Left forelimb (tissue), 1 donor: Measurements from ENCODE around the gene RHBDD2.
"Not testable (repeated sequence)": the region's sequence is repeated elsewhere in the genome, so short reads cannot be mapped to it uniquely, and the experiment has no call there.

Source experiments
- DNase-seq: peaks from one replicate; pipeline ENCODE4 v3.0.0-alpha.2; 2018; ENCODE audit warnings: low spot score

The RHBDD2 gene

DNA sequence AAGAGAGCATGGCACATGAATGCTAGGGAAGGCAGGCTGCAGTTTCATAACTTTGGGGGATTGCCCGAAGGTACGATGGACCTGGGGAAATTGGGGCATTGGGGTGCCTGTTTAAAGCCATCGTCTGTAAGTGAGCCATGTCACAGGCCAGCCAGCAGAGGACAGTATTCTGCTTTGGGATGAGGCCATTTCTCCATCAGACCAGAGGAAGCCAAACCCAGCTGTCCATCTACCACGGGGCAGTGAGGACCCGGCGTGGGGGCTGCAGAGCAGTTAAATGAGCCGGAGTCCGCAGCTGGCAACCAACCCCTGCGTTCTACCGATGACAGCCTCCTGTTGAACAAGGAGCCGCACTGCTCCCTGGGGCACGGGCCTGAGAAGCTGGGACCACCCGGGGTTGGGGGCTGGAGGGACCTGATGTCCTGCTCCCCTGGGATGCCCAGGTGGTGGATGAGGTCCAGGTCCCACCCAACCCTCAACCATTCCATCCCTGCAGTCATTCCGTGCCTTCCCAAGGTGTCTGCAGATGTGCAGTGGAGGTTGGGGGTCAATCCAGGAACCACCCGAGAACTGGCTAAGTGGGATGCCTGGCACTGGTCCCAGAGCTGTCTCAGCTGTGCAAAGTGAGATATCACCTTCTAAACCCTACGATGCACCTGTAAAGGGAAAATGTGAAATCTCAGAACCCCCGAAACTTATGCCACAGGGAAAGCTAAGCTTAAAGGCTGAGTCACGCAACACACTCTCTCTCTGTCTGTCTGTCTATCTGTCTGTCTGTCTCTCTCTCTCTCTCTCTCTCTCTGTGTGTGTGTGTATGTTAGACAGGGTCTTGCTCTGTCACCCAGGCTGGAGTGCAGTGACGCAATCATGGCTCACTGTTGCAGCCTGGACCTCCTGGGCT is 12.1 kb upstream of the RHBDD2 start:
- no peak for DNase-seq

DNA sequence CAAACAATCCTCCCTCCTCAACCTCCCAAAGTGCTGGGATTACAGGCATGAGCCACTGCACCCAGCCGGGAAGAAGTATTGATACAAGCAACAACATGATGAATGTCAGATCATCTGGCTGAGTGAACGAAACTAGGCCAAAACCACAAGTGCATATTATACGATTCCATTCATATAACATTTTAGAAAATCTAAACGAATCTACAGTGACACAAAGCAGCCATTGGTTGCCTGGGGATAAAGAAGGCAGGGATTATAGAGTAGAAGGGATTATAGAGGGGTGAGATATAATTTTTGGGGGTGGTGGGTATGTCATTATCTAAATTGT is 11.5 kb upstream of the RHBDD2 start:
- DNase-seq: no peak

DNA sequence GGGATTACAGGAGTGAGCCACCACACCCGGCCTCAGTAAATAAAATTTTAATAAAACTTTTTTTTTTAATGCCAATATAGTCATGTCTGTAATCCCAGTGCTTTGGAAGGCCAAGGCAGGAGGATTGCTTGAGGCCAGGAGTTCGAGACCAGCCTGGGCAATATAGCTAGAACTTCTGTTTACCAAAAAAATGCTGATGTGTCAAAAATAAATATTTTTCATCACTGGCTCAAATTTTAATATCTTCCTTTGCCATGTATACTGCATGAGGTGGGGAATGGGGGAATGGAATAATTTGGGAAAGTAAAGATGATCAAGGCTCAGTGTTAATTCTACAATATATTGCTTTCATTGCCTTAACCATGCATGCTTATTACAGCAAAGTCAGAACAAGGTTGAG is 10.7 kb upstream of the RHBDD2 start:
- DNase-seq: no peak

DNA sequence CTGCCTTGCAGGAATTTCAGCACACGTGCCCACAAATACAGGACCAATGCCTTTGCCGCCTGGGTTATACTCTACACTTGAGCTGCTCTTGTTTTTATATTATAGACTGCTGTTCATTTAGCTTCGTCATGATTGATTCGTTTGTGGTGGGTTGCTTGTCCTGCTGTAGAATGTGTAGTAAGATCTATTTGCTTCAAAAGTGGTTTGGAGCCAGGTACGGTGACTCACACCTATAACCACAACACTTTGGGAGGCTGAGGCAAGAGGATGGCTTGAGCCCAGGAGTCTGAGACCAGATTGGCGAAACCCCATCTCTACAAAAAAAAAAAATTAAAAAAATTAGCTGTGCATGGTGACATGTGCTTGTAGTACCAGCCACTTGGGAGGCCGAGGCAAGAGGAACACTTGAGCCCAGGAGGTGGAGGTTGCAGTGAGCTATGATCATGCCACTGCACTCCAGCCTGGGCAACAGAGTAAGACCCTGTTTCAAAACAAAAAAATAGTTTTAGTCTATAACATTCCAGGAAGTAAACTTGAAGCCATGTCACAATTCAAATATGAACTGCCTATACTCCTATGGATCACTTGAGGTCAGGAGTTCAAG is 9.0 kb upstream of the RHBDD2 start:
- DNase-seq: no peak

DNA sequence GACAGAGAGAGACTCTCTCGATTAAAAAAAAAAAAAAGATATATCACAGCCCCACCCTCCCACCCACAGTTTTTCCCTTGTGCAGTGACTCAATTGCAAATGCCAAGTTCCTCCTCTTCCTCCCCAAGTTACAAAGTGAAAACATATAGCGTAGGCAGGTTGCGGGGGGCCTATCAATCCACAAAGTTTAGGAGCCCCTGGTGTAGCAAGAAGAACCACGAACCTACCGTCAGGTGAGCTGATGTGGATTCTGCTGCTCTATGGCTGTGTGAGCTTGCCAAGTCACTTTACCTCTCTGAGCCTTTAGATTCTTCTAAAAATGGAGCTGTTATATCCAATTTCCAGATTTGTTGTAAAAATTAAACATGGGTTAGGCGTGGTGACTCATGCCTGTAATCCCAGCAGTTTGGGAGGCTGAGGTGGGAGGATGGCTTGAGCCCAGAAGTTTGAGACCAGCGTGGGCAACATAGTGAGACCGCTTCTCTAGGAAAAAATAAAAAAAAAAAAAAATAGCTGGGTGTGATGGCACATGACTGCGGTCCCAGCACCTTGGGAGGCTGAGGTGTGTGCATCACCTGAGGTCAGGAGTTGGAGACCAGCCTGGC is 8.2 kb upstream of the RHBDD2 start:
- no peak for DNase-seq

DNA sequence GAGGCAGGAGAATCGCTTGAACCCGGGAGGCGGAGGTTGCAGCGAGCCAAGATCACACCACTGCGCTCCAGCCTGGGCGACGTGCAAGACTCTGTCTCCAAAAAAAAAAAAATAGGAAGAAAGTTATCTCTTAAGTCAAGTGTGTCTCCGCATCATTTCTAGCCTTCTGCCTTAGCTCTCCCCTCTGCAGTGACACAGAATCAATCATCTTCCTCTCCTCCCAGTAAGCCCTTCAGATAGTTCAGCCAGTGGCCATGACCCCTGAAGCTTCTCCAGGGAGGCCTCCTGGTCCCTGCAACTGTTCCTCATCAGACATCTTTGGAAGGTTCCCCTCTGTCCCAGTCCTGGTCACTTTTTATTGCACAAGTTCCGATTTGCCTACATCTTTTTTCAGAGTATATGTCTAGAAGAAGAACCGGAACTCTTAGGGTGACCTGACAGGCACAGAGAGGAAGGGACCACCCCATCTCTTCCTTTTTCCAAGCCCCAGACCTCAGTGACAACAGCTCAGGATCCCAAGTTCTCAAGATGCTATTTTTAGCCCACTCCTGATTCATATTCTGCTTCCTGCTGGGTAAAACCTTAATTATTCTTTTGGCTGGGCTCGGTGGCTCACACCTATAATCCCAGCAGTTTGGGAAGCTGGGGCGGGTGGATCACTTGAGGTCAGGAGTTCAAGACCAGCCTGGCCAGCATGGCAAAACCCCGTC is 6.6 kb upstream of the RHBDD2 start:
- DNase-seq: no peak

DNA sequence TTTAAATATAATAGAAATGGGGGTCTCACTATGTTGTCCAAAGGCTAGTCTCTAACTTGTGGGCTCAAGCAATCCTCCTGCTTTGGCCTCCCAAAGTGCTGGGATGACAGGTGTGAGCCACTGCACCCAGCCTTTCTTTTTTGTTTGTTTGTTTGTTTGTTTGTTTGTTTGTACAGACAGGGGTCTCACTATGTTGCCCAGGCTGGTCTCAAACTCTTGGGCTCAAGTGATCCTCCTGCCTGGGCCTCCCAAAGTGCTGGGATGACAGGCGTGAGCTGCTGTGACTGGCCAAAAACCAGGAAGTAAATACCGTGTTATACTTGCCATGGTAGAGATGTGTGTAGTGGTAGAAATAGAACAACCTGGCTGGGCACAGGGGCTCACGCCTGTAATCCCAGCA is 4.7 kb upstream of the RHBDD2 start:
- DNase-seq: not testable (repeated sequence)

DNA sequence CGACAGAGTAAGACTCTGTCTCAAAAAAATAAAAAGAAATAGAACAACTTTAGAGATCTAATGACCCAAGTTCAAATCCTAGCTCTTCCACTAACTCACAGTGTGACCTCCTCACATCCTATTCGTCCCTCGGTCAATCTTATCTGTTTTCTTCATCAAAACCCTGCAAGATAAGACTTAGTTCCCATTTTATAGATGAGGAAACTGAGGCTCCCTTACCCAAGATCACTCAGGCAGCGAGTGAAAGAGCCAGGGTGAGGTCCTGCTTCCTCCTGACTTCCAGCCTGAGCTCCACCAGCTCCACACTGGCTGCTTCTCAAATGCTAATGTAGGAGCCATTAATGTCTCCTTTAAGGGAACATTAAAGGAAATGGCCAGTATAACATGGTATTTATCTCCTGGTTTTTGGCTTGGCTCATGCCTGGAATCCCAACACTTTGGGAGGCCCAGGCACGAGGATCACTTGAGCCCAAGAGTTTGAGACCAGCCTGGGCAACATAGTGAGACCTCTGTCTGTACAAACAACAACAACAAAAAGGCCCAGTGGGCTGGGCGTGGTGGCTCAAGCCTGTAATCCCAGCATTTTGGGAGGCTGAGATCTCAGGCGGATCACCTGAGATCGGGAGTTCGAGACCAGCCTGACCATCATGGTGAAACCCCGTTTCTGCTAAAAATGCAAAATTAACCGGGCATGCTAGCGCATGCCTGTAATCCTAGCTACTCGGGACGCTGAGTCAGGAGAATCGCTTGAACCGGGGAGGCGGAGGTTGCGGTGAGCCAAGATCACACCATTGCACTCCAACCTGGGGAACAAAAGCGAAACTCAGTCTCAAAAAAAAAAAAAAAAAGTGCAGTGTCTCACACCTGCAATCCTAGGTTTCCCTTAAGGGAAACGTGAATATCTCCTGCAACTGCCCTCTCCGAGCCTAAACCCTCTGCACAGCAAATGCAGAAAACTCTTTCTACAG is 3.4 kb upstream of the RHBDD2 start:
- no peak for DNase-seq

DNA sequence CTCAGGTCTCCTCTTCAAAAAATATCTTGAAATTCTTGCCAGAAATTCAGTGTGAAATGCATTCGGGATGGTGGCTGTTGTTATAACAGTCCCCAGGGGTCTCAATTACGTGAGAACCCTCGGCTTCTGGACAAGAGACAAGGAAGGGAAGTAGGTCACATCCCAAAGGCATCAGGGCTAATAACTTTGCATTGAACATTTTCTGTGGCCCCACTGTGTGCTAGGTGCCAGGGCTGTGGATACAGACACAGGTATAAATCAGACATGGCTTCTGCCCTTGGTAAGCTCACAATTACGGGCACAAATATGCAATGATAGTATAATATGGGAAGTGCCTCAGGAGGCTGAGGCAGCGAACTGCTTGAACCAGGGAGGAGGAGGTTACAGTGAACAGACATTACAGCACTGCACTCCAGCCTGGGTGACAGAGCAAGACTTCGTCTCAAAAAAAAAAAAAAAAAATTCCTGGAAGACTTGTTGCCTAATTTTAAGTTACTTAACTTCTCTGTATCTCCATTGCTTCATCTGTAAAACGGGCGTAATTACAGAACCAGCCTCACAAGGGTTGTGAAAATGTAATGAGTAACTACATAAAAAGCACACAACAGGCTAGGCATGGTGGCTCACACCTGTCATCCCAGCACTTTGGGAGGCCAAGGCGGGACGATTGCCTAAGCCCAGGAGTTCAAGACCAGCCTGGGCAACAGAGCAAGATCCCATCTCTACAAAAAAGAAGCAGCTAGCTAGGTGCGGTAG is 2.5 kb upstream of the RHBDD2 start:
- DNase-seq: no peak

DNA sequence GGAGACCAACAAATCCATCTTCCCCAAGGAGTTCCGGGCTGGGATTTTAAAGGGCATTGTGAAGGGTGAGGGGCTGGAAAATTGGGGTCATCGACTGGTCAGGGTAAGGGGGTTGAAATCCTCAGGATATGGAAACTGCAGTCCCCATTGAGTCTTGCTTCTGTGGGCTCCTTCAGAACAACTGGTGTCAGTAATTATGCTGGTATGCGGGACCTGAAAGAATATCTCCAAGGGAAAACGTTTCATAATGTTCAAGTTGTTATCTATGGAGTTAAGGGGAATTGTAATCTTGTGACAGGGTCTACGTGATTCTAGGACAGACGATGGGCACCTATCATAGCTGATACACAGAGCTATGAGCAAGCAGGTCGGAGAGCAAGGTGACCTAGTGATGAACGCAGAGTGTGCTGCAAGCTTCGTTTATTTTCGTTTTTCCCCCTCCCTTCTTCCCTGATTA is 494 bp upstream of the RHBDD2 start:
- no peak for DNase-seq

DNA sequence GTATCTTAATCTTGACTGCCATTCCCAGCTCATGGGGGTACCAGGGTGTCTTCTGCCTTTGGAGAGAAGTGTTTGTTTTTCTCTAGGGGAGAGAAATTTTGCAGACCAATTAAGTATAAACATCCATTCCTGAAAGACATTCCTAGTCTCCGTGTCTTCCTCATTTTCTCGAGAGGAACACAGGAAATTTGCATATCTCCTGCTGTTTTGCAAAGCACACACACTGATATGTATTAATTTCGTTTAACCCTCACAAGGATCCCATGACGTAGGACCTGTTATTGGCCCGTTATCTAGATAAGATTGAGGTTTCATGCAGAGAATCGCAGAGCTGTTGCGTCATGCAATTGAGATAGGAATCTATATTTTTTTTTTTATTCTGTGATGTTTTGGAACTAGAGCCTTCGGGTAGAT is 944 bp downstream of the RHBDD2 start:
- DNase-seq: no peak

DNA sequence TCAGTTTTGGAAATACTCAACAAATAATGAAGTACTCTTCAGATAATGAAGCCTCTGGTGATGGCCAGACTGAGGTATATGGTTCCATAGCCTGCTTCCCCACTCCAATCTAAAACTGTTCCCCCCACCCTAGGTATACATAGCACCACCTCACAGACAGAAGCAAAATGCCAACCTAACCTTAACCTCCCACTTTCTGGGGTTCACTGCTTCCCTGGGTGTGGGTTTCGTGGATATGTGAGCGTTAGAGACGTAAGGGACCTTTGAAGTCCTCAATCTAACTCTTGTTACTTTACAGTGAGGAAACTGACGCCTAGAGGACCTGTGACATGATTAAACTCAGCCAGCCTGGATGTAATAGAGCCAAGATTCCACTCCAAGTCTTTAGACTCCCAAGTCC is 1.4 kb downstream of the RHBDD2 start:
- DNase-seq: no peak

DNA sequence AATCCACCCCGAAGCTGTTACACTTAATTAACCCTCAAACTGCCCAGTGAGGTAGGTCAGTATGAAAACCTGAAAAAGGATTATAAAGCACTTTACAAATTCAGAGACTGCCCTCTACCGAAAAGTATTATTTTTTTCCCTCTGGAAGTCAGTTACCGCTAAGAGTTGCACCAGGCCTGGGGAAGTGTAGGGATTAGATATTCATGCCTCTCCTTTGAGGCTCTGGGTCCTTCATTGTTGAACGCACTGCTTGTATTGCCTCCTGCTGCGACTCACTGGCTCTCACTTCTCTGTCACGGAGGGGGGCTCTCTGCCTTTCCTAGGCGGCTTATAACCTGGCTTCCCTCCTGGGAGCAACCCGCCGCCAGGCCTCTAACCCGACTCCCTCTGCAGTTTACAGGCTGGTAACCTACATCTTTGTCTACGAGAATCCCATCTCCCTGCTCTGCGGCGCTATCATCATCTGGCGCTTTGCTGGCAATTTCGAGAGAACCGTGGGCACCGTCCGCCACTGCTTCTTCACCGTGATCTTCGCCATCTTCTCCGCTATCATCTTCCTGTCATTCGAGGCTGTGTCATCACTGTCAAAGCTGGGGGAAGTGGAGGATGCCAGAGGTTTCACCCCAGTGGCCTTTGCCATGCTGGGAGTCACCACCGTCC is 2.7 kb downstream of the RHBDD2 start:
- DNase-seq: no peak

DNA sequence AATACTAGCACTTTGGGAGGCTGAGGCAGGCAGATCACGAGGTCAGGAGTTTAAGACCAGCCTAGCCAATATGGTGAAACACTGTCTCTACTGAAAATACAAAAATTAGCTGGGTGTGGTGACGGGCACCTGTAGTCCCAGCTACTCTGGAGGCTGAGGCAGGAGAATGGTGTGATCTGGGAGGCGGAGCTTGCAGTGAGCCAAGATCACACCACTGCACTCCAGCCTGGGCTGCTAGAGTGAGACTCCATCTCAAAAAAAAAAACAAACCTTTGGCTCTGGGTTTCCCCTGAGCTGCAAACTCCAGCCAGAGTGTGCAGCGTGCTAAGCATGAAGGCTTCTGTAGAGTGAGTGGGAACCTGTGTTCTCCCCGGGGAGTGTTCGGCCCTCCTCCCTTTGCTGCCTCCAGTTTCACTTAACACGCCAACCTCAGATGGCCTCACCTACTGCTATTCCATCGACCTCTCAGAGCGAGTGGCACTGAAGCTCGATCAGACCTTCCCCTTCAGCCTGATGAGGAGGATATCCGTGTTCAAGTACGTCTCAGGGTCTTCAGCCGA is 4.5 kb downstream of the RHBDD2 start:
- not testable (repeated sequence) for DNase-seq

DNA sequence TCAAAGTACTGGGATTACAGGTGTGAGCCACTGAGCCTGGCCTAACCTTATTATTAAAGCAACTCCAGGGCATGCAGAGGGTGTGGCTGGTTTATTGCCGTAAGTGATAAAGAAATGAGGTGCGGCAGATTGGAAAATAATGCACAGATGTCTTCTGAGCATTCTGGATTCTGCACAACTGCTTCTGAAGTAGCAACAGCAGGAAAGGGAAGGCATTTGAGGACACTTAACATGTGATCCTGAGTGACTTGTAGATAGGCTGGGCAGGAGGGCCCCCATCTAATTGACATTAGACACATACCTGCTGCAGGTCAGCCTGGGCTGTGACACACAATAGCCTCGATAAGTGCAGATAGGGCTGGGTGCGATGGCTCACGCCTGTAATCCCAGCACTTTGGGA is 5.6 kb downstream of the RHBDD2 start:
- DNase-seq: no peak

DNA sequence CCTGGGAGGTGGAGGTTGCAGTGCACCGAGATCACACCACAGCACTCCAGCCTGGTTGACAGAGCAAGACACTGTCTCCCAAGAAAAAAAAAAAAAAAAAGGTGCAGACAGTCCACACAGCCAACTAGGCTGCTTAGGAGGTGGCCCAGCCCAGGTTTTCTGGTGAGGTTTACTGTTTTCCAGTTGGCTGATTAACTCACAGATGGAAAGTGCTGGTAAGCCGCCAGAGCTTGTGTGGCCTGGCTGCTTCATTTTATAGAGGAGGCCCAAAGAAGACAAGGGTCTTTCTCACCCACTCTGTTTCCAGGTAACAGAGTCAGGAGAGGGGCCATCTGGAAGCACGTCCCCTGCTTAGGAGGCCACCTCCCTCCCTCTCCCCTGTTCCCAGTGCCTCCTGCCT is 6.2 kb downstream of the RHBDD2 start:
- no peak for DNase-seq

DNA sequence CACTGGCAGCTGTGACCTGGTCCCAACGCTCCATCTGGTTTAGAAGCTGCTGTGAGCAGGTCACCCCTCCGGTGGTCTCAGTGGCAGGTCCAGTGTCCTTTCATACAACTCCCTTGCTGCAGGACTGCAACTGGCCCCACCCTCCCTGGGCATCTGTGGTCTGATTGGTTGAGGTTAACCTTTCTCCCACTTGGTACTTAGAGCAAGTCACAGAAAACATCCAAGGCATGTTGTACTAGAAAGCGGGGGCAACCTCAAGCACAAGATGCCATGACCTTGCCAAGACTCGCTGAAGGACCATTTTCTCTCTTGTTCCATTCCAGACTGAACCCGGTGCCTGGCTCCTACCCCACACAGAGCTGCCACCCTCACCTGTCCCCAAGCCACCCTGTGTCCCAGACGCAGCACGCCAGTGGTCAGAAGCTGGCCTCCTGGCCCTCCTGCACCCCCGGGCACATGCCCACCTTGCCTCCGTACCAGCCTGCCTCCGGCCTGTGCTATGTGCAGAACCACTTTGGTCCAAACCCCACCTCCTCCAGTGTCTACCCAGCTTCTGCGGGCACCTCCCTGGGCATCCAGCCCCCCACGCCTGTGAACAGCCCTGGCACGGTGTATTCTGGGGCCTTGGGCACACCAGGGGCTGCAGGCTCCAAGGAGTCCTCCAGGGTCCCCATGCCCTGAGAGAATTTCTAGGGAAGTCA is 9.0 kb downstream of the RHBDD2 start:
- DNase-seq: no peak

DNA sequence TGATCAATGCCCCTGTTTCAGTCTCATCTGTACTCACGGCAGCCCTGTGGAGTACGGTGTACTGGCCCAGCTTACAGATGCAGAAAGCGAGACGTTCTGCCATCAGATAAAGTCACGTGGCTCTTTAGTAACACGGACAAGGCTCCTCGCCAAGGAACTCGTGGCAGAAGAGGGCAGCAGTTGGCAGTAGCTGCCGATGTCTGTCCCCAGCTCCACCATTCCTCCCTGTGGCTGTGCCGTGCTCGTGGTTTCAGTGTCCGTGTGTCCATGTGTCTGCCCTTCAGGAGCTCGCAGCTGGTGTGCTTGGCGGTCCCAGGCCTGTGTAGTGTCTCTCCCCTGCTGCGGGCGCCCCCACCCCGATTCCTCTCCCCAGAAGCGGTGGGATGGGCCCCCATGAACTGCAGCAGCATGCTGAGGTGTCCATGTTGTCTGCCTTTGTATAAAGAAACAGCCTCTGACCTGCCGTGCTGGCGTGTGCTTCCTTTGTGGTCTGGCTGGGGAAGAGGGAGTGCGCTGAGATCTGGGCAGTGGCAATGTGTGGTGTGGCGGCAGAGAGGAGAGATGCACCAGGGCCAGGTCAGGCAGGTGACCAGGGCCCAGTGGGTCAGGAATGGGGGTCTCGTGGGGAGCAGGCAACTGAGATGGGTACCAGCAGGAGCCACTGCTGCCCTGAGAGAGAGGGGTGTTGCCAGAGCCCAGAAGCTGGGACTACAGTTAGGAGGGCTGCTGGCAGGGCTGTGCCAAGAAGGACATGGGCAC is 9.8 kb downstream of the RHBDD2 start:
- DNase-seq: no peak
